Psoas muscle (tissue), 8 donors: Measurements from ENCODE around the gene PCNX2. TPM values are rescaled to one million over a fixed set of nuclear protein-coding genes. Genes with fewer than 3 reads are reported as not detected.

Experiments
- ATAC-seq, 4 donors: fragments of 200-7000 bp; cut with Tn5 transposase; one replicate each; pipeline ENCODE4 v1.9.1; 2020; ENCODE audit warnings: moderate library complexity in 3 of 4, mild to moderate bottlenecking in 2 of 4
- DNase-seq, 2 donors: peaks; one replicate each; pipeline ENCODE4 v3.0.0-alpha.2; 2020
- H3K27ac ChIP-seq: fragments of 200-600 bp; one replicate; pipeline ENCODE4 v1.8.0; 2022
- H3K27me3 ChIP-seq, 3 donors: fragments of 200-600 bp in 1 of 3; one replicate each; pipeline versions ENCODE4 v1.6.1 to v1.8.0; 2013 to 2022; ENCODE audit warnings: low read length in 2 of 3, mild to moderate bottlenecking in 2 of 3, moderate library complexity in 1 of 3; ENCODE audit not compliant: insufficient read depth in 3 of 3
- H3K36me3 ChIP-seq, 2 donors: fragments of 200-600 bp in 1 of 2; one replicate each; pipeline versions ENCODE4 v1.6.1 to v1.8.0; 2013 to 2022; ENCODE audit warnings: low read depth in 1 of 2, mild to moderate bottlenecking in 1 of 2, moderate library complexity in 1 of 2; ENCODE audit not compliant: insufficient read depth in 1 of 2
- H3K4me1 ChIP-seq: fragments of 200-600 bp; one replicate; pipeline ENCODE4 v1.8.0; 2022
- H3K4me3 ChIP-seq: fragments of 200-600 bp; one replicate; pipeline ENCODE4 v1.8.0; 2022; ENCODE audit warnings: mild to moderate bottlenecking
- H3K9me3 ChIP-seq: fragments of 200-600 bp; one replicate; pipeline ENCODE4 v1.8.0; 2022
- WGBS, 3 donors: extraction: QIAGEN DNeasy Blood & Tissue Kit; methylation state at CpG; one replicate each; pipeline versions ENCODE4 v1.1.6 to v1.1.7; 2013; 5-methylcytosine and 5-hydroxymethylcytosine counted together
- intact Hi-C, 2 donors: fragments of 100-400 bp; cut with DNase I; formaldehyde crosslinking; loops; one replicate each; pipeline versions ENCODE4 v1.11.0 to v1.14.2; 2022
- polyA plus RNA-seq, 3 donors: library from polyadenylated mRNA; stranded (reverse); fragments of 200-250 nt; gene quantifications; one replicate each; pipeline ENCODE4 v1.2.3, GENCODE V29; 2013
- total RNA-seq, 4 donors: library from RNA; stranded (reverse); fragmentation: NEBNext Ultra II Directional in 2 of 4; extraction: Animal tissue kit (Norgen Biotek cat#: 25700) in 2 of 4; gene quantifications; one replicate each; pipeline versions ENCODE4 v1.2.1 to v1.2.4, GENCODE V29; 2021 to 2023
- TF ChIP-seq, protein P1 (sequence below): fragments of 200-600 bp; IDR thresholded peaks from one replicate; pipeline ENCODE4 v1.8.0; 2022; ENCODE audit warnings: antibody characterized with exemption
- donor health status: healthy with polysubstance abuse.
- donor health status: DM: no; HTN: no; CAD: no; lungs with moderate emphysema.
- donor health status: Bipolar disorder and iron deficiency.
- donor health status: healthy.
- donor health status: DM: yes; HTN: yes; CAD: no.
- donor health status: DM: no; HTN: no; CAD: no.
- donor health status: DM: no; HTN: no; CAD: no.
- donor health status: DM: yes; HTN: yes; CAD: no.

PCNX2 gene
- total and polyA plus RNA-seq, 7 donors, result 0.16 to 1.1 (median 0.54) TPM

- Histone ChIP-seq H3K36me3 (no peaks in the 10 kb centered on the region), H3K9me3 (no peaks in the 10 kb centered on the region), H3K27me3 (no peaks in the 10 kb centered on the region), H3K4me1 (no peaks in the 10 kb centered on the region), H3K27ac (no peak overlapping the region), H3K4me3 (no peak overlapping the region)
- 80 to 90% (median 80%) methylated on average over 1 of the region's 1 CpG for WGBS, 3 donors
- DNase-seq (no peak), ATAC-seq (no peak)
- intact Hi-C loops, result no loop called here
- TF ChIP-seq, protein P1, sequence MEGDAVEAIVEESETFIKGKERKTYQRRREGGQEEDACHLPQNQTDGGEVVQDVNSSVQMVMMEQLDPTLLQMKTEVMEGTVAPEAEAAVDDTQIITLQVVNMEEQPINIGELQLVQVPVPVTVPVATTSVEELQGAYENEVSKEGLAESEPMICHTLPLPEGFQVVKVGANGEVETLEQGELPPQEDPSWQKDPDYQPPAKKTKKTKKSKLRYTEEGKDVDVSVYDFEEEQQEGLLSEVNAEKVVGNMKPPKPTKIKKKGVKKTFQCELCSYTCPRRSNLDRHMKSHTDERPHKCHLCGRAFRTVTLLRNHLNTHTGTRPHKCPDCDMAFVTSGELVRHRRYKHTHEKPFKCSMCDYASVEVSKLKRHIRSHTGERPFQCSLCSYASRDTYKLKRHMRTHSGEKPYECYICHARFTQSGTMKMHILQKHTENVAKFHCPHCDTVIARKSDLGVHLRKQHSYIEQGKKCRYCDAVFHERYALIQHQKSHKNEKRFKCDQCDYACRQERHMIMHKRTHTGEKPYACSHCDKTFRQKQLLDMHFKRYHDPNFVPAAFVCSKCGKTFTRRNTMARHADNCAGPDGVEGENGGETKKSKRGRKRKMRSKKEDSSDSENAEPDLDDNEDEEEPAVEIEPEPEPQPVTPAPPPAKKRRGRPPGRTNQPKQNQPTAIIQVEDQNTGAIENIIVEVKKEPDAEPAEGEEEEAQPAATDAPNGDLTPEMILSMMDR, result no peak
Measured at GRCh38 chr1:233121947-233122559, 173.5 kb downstream of the PCNX2 start.

DNA sequence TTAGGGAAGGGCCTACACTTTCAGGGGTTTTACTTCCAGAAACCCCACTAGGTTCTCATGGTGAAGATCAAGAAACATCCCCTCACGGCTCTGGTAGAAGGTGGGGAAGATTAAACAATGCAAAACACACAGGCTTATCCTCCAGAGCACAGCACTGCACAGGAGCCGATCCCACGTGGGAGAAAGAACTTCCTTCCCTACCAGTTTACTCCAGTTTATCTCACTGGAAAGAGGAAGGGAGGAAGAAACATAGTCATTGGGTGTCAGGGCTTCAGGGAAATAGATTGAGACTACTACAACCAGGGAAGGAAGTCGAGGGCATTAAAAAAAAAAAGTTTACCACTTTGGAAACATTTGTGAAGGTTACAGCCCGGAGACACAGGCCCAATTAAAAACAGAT is 180.7 kb downstream of the PCNX2 start:
- Histone ChIP-seq H3K4me3 (no peak overlapping the region), H3K36me3 (no peaks in the 10 kb centered on the region), H3K4me1 (peaks cover 19% of the 10 kb centered on the region), H3K27ac (no peak overlapping the region), H3K27me3 (peaks cover 0 to 2% (median 0%) of the 10 kb centered on the region in 3 donors), H3K9me3 (no peaks in the 10 kb centered on the region)
- DNase-seq, result no peak
- no peak for ATAC-seq
- intact Hi-C loops, result loop anchor here in 1 of 2 donors (5.0 kb wide), 1 partner anchor 483 kb away; the partner anchor contains the start of gene SIPA1L2
- WGBS, 3 donors, result 68 to 75% (median 69%) methylated on average over 5 of the region's 5 CpGs
- TF ChIP-seq, protein P1, result no peak

GRCh38 chr1:233114159-233114558 is 181.4 kb downstream of the PCNX2 start:
- Histone ChIP-seq H3K4me1 (peaks cover 19% of the 10 kb centered on the region), H3K36me3 (no peaks in the 10 kb centered on the region), H3K27me3 (peaks cover 0 to 2% (median 0%) of the 10 kb centered on the region in 3 donors), H3K4me3 (no peak overlapping the region), H3K9me3 (no peaks in the 10 kb centered on the region), H3K27ac (no peak overlapping the region)
- no peak for ATAC-seq
- TF ChIP-seq, protein P1, result no peak
- WGBS, 3 donors, result 80 to 87% (median 87%) methylated on average over 5 of the region's 5 CpGs
- intact Hi-C loops, result loop anchor here in 1 of 2 donors (5.0 kb wide), 1 partner anchor 482 kb away; the partner anchor contains the start of gene SIPA1L2
- DNase-seq, result no peak

- TF ChIP-seq, protein P1, result no peak
- Histone ChIP-seq H3K4me3 (peak overlapping the region; percentile 31), H3K27me3 (peaks cover 0 to 2% (median 0%) of the 10 kb centered on the region in 3 donors), H3K4me1 (peaks cover 19% of the 10 kb centered on the region), H3K27ac (peak overlapping the region; percentile 66), H3K9me3 (no peaks in the 10 kb centered on the region), H3K36me3 (no peaks in the 10 kb centered on the region)
- peak; percentile 77 to 84 for DNase-seq
- ATAC-seq, result peak; percentile 98
- intact Hi-C loops, result loop anchor here in 1 of 2 donors (5.0 kb wide), 1 partner anchor 481 kb away; the partner anchor contains the start of gene SIPA1L2
- WGBS, 3 donors, result 33 to 39% (median 36%) methylated on average over 8 of the region's 8 CpGs
Measured at GRCh38 chr1:233113009-233113879, 182.3 kb downstream of the PCNX2 start.
